A549 treated with CORT108297 at 1 μM for 4 hours (cell line): Measurements from ENCODE around the gene APEX1. TPM values are rescaled to one million over a fixed set of nuclear protein-coding genes. Genes with fewer than 3 reads are reported as not detected.

ENCODE experiments used
- total RNA-seq: library from RNA; stranded (reverse); fragments of 200-300 nt; extraction: Qiagen RNA extraction; gene quantifications from 5 replicates; pipeline ENCODE4 v1.2.3, GENCODE V29; 2022

APEX1 gene
- total RNA-seq: 256 to 269 TPM (median 260 TPM) in 5 replicates

GRCh38 chr14:20454516-20455354 lies at the start of gene APEX1, which contains the start of gene OSGEP:
Gene APEX1 (plus strand): TSS chr14:20455226. CDS start chr14:20455646, 420 bp downstream.
Gene OSGEP (minus strand): TSS chr14:20454812. CDS start chr14:20454683, 129 bp downstream.

GRCh38 chr14:20412876-20413743 lies 41.9 kb upstream of the APEX1 start, which contains the start of gene TEP1:
Gene TEP1 (minus strand): TSS chr14:20413501. CDS start chr14:20408439, 5,062 bp downstream.

GRCh38 chr14:20435582-20436362 lies 19.3 kb upstream of the APEX1 start, which contains the start of gene KLHL33:
Gene KLHL33 (minus strand): TSS chr14:20436166. CDS start chr14:20435811, 355 bp downstream.

GRCh38 chr14:20461225-20462141 lies 6.5 kb downstream of the APEX1 start, which contains the start of gene PIP4P1:
Gene PIP4P1 (minus strand): TSS chr14:20461434. CDS start chr14:20461325, 109 bp downstream.

GRCh38 chr14:20469242-20469889 lies 14.3 kb downstream of the APEX1 start, which contains the start of gene PNP:
Gene PNP (plus strand): TSS chr14:20469406. CDS start chr14:20469525, 119 bp downstream.

Other genes starting within 250 kb of the APEX1 start
- gene OR11H6, start 231.5 kb upstream of the APEX1 start, total RNA-seq: not detected in 5 replicates
- not detected in 5 replicates for gene OR11H7, start 226.2 kb upstream of the APEX1 start, total RNA-seq
- not detected in 5 replicates for gene OR11H4, start 215.9 kb upstream of the APEX1 start, total RNA-seq
- 17.8 to 30.0 TPM (median 20.0 TPM) in 5 replicates for gene TTC5, start 149.3 kb upstream of the APEX1 start, total RNA-seq
- gene CCNB1IP1, start 121.9 kb upstream of the APEX1 start, total RNA-seq: 39.2 to 48.8 TPM (median 42.7 TPM) in 5 replicates
- gene PARP2, start 111.6 kb upstream of the APEX1 start, total RNA-seq: 20.0 to 27.3 TPM (median 21.1 TPM) in 5 replicates
- 9.2 to 11.4 TPM (median 10.7 TPM) in 5 replicates for gene TEP1, start 41.7 kb upstream of the APEX1 start, total RNA-seq
- gene KLHL33, start 19.1 kb upstream of the APEX1 start, total RNA-seq: 0.01 to 0.02 TPM in 2 of 5 replicates, not detected in the others
- 24.8 to 26.9 TPM (median 26.0 TPM) in 5 replicates for gene OSGEP, start 414 bp upstream of the APEX1 start, total RNA-seq
- gene PIP4P1, start 6.2 kb downstream of the APEX1 start, total RNA-seq: 27.7 to 42.8 TPM (median 34.4 TPM) in 5 replicates
- 154 to 192 TPM (median 164 TPM) in 5 replicates for gene PNP, start 14.2 kb downstream of the APEX1 start, total RNA-seq
- 0.13 to 0.35 TPM (median 0.22 TPM) in 5 replicates for gene RNASE10, start 50.3 kb downstream of the APEX1 start, total RNA-seq
- gene RNASE9, start 105.8 kb downstream of the APEX1 start, total RNA-seq: not detected in 5 replicates
- not detected in 5 replicates for gene RNASE11, start 132.8 kb downstream of the APEX1 start, total RNA-seq
- not detected in 5 replicates for gene RNASE12, start 136.2 kb downstream of the APEX1 start, total RNA-seq
- gene OR6S1, start 186.5 kb downstream of the APEX1 start, total RNA-seq: not detected in 5 replicates
- gene RNASE4, start 229.3 kb downstream of the APEX1 start, total RNA-seq: 5.5 to 8.9 TPM (median 8.1 TPM) in 5 replicates
- 8.0 to 13.7 TPM (median 9.4 TPM) in 5 replicates for gene ANG, start 233.5 kb downstream of the APEX1 start, total RNA-seq